ENCODE measurements around the gene VPS51. TPM values are rescaled to one million over a fixed set of nuclear protein-coding genes. Genes with fewer than 3 reads are reported as not detected.

The VPS51 gene
- total RNA-seq, 2 donors from 2014 or later = 323 to 542 TPM

DNA sequence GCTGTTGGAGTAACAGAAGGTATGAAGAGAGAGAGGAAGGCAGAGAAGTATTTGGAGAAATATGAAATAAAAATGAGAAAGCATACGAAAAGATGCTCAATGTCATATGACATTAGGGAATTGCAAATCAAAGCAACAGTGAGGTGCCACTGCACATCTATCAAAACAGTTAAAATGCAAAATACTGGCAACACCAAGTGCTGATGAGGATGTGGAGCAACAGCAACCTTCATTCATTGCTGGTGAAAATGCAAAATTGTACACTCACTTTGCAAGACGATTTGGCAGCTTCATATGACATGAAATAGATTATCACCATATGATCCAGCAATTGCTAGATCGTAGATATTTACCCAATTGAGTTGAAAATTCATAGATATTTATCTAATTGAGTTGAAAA, 64.6 kb downstream of the VPS51 start:
- H3K9me3 ChIP-seq = no peaks in the 10 kb centered on the region
- DNase-seq (ENCODE audit: low spot score) = no peak
- intact Hi-C loops (cut with DNase I) = no loop called here
- 83% methylated on average over 3 of the region's 3 CpGs for WGBS
- no peak overlapping the region for H3K27ac ChIP-seq
- no peaks in the 10 kb centered on the region for H3K27me3 ChIP-seq (replicated peaks; ENCODE audit: insufficient read depth)
- no peaks in the 10 kb centered on the region for H3K4me1 ChIP-seq (replicated peaks)
- no peak overlapping the region for H3K4me3 ChIP-seq
- TF ChIP-seq POLR2AphosphoS5 (IDR thresholded peaks at IDR 0.05) (no peak), POLR2A (IDR thresholded peaks at IDR 0.05) (no peak)
- TF ChIP-seq, protein P1, sequence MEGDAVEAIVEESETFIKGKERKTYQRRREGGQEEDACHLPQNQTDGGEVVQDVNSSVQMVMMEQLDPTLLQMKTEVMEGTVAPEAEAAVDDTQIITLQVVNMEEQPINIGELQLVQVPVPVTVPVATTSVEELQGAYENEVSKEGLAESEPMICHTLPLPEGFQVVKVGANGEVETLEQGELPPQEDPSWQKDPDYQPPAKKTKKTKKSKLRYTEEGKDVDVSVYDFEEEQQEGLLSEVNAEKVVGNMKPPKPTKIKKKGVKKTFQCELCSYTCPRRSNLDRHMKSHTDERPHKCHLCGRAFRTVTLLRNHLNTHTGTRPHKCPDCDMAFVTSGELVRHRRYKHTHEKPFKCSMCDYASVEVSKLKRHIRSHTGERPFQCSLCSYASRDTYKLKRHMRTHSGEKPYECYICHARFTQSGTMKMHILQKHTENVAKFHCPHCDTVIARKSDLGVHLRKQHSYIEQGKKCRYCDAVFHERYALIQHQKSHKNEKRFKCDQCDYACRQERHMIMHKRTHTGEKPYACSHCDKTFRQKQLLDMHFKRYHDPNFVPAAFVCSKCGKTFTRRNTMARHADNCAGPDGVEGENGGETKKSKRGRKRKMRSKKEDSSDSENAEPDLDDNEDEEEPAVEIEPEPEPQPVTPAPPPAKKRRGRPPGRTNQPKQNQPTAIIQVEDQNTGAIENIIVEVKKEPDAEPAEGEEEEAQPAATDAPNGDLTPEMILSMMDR (IDR thresholded peaks at IDR 0.05) = no peak
- no peaks in the 10 kb centered on the region for H3K36me3 ChIP-seq

Small RNA genes within 50 kb of the gene (microRNA-seq; reads per million reads assigned to microRNA genes)
- 0.67 reads per million for gene MIR6751

Small RNA genes within 50 kb of the gene (small RNA-seq; reads per million reads assigned to genes)
- gene HIGD1AP10 = 0 reads per million in 2 donors
- gene PDCL2P2 = 0 reads per million in 2 donors
- gene RNU2-23P = 0 reads per million in 2 donors

Other genes with a start within 250 kb of the VPS51 start
- gene EHD1, start 217.6 kb upstream of the VPS51 start, total RNA-seq = 100 to 1,000 TPM in 1 of 2 donors, 10 to 100 TPM in 1; 38.8 to 104 TPM
- gene ATG2A, start 179.0 kb upstream of the VPS51 start, total RNA-seq = 10 to 100 TPM; 38.4 to 66.1 TPM
- gene PPP2R5B, start 171.5 kb upstream of the VPS51 start, total RNA-seq = 10 to 100 TPM; 14.1 to 32.6 TPM
- gene GPHA2, start 160.3 kb upstream of the VPS51 start, total RNA-seq = not detected
- 1 to 10 TPM in 1 of 2 donors, not detected in 1; 7.4 TPM for gene MAJIN, start 124.1 kb upstream of the VPS51 start, total RNA-seq
- 1 to 10 TPM; 1.5 TPM for gene BATF2, start 99.2 kb upstream of the VPS51 start, total RNA-seq
- gene ARL2, start 82.1 kb upstream of the VPS51 start, total RNA-seq = 100 to 1,000 TPM in 1 of 2 donors, 10 to 100 TPM in 1; 86.5 to 135 TPM
- gene SNX15, start 68.8 kb upstream of the VPS51 start, total RNA-seq = 10 to 100 TPM; 23.4 to 25.2 TPM
- gene SAC3D1, start 55.0 kb upstream of the VPS51 start, total RNA-seq = 10 to 100 TPM; 25.0 to 29.4 TPM
- gene NAALADL1, start 37.7 kb upstream of the VPS51 start, total RNA-seq = 10 to 100 TPM in 1 of 2 donors, 1 to 10 TPM in 1; 8.5 to 15.6 TPM
- gene CDCA5, start 12.2 kb upstream of the VPS51 start, total RNA-seq = 10 to 100 TPM in 1 of 2 donors, 1 to 10 TPM in 1; 2.3 to 17.8 TPM
- 10 to 100 TPM; 61.6 to 62.6 TPM for gene ZFPL1, start 12.0 kb upstream of the VPS51 start, total RNA-seq
- gene TM7SF2, start 15.7 kb downstream of the VPS51 start, total RNA-seq = 100 to 1,000 TPM in 1 of 2 donors, 10 to 100 TPM in 1; 73.9 to 185 TPM
- gene ZNHIT2, start 21.5 kb downstream of the VPS51 start, total RNA-seq = 10 to 100 TPM; 32.7 to 37.8 TPM
- gene FAU, start 25.9 kb downstream of the VPS51 start, total RNA-seq = 100 to 1,000 TPM; 654 to 691 TPM
- 100 to 1,000 TPM in 1 of 2 donors, 10 to 100 TPM in 1; 99.9 to 113 TPM for gene MRPL49, start 26.1 kb downstream of the VPS51 start, total RNA-seq
- gene SYVN1, start 38.3 kb downstream of the VPS51 start, total RNA-seq = 100 to 1,000 TPM in 1 of 2 donors, 10 to 100 TPM in 1; 89.7 to 108 TPM
- gene SPDYC, start 74.0 kb downstream of the VPS51 start, total RNA-seq = not detected
- gene CAPN1, start 85.7 kb downstream of the VPS51 start, total RNA-seq = 100 to 1,000 TPM; 215 to 374 TPM
- 10 to 100 TPM; 21.6 to 25.9 TPM for gene POLA2, start 165.7 kb downstream of the VPS51 start, total RNA-seq
- 1 to 10 TPM; 7.7 to 8.7 TPM for gene CDC42EP2, start 218.7 kb downstream of the VPS51 start, total RNA-seq
- 10 to 100 TPM; 39.3 to 74.1 TPM for gene DPF2, start 237.6 kb downstream of the VPS51 start, total RNA-seq